Measurements from ENCODE around the gene NOTCH1. TPM values are rescaled to one million over a fixed set of nuclear protein-coding genes. Genes with fewer than 3 reads are reported as not detected.

The NOTCH1 gene
- total RNA-seq, 2 donors from 2014 or later, result 49.3 to 99.4 TPM

DNA sequence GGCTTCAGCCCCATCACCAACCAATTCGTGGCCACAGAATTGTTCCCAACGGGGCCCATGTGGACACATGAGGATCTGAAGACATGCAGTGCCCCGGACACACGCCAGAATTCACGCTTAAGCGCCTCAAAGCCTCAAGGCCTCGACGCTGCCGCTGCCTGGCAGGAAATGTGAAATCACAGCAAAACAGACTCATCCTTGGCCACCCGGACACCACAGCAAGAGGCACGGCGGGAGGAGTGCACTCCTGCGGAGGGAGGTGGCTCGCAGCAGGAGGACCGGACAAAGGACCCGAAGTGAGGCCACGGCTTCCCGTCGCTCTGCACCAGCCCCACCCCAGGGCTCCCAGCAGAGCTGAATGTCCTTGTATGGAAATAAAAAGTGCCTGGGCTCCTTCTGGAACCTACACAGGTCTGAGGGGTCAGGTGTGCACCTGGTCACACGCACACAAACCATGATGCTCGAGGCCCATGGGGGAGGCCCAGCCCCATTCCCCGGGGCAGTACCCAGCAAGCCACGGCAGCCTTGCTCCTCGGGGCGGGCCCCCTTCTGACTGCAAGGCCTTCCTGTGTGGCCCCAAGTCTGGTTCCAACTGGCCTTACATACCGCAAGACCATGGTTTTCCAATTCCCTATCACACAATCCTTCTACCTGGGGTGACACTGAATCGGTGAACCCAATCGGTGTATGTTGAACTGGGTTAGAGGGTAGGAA is 73.1 kb downstream of the NOTCH1 start:
- no peak overlapping the region for H3K4me3 ChIP-seq
- H3K9ac ChIP-seq (ENCODE audit: low read depth in 2 of 2, low read length in 2 of 2), result no peak overlapping the region
- H3K36me3 ChIP-seq, result peaks cover 47% of the 10 kb centered on the region
- TF ChIP-seq, protein P1, sequence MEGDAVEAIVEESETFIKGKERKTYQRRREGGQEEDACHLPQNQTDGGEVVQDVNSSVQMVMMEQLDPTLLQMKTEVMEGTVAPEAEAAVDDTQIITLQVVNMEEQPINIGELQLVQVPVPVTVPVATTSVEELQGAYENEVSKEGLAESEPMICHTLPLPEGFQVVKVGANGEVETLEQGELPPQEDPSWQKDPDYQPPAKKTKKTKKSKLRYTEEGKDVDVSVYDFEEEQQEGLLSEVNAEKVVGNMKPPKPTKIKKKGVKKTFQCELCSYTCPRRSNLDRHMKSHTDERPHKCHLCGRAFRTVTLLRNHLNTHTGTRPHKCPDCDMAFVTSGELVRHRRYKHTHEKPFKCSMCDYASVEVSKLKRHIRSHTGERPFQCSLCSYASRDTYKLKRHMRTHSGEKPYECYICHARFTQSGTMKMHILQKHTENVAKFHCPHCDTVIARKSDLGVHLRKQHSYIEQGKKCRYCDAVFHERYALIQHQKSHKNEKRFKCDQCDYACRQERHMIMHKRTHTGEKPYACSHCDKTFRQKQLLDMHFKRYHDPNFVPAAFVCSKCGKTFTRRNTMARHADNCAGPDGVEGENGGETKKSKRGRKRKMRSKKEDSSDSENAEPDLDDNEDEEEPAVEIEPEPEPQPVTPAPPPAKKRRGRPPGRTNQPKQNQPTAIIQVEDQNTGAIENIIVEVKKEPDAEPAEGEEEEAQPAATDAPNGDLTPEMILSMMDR (IDR thresholded peaks at IDR 0.05), result no peak
- H3K4me1 ChIP-seq, result no peaks in the 10 kb centered on the region
- no peak for DNase-seq
- no peaks in the 10 kb centered on the region for H3K9me3 ChIP-seq
- H3K27ac ChIP-seq, result no peak overlapping the region
- H3K27me3 ChIP-seq, result no peaks in the 10 kb centered on the region
- intact Hi-C loops (cut with DNase I), result no loop called here

DNA sequence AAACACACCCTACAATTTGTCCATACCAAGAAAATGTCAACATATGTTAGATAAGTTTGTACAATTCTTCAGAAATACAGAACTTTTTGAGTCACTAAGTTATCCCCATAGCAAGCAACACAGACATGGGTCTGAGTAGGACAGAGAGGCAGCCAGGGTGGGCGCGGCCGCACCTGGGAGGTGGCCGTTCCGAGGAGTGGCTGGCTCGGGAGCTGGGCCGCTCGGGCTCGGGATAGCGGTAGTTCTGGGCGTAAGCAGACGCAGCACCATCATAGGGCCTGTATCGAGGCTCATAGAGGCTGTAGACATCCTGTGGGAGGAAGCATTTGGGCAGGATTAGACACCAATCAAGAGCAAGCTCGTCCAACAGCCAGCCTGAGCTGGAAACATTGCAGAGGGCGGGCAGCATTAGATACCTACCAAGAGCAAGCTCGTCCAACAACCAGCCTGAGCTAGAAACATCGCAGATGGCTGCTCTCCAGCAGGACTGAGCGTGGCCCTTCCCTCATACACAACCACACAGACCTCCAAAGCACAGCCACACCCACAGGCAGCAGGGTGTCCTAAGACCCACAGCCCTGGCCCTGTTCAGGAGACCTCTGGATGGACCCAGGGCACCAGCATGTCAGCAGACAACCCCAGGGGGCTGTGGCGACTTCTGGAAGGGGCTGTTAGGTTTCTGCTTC is 73.9 kb downstream of the NOTCH1 start:
- peaks cover 42% of the 10 kb centered on the region for H3K36me3 ChIP-seq
- H3K27ac ChIP-seq, result no peak overlapping the region
- intact Hi-C loops (cut with DNase I), result no loop called here
- H3K4me3 ChIP-seq, result no peak overlapping the region
- no peak for DNase-seq
- no peaks in the 10 kb centered on the region for H3K9me3 ChIP-seq
- no peaks in the 10 kb centered on the region for H3K4me1 ChIP-seq
- no peak overlapping the region for H3K9ac ChIP-seq (ENCODE audit: low read depth in 2 of 2, low read length in 2 of 2)
- TF ChIP-seq, protein P1 (IDR thresholded peaks at IDR 0.05), result no peak
- H3K27me3 ChIP-seq, result no peaks in the 10 kb centered on the region

DNA sequence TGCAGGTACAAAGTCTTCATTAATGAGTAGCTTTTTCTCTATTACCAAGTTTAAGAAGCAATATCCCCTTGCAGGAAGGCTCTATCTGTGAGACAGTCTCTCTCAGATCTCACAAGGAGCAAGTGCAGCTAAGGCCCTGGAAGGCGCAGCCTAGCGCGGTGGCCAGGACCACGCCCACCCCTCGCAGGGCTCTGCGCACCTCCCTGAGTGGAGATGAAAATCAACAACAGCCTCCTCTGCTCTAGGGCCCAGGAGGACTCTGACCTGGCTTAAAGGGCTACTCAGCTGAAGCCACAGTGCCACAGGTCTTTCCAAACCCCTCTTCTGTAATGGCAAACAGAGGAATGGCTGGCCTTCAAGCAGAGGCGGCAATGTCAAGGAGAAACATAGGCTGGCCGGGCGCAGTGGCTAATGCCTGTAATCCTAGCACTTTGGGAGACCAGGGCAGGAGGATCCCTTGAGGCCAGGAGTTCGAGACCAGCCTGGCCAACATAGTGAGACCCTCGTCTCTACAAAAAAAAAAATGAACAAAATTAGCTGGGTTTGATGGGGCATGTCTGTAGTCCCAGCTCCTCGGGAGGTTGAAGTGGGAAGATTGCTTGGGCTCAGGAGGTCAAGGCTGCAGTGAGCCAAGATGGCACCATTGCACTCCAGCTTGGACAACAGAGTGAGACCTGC is 74.9 kb downstream of the NOTCH1 start:
- TF ChIP-seq, protein P1 (IDR thresholded peaks at IDR 0.05), result no peak
- Histone ChIP-seq H3K27ac (no peak overlapping the region), H3K27me3 (no peaks in the 10 kb centered on the region), H3K9me3 (no peaks in the 10 kb centered on the region), H3K4me1 (no peaks in the 10 kb centered on the region), H3K9ac (ENCODE audit: low read depth in 2 of 2, low read length in 2 of 2) (no peak overlapping the region), H3K4me3 (no peak overlapping the region), H3K36me3 (peaks cover 47% of the 10 kb centered on the region)
- intact Hi-C loops (cut with DNase I), result no loop called here
- DNase-seq, result no peak

DNA sequence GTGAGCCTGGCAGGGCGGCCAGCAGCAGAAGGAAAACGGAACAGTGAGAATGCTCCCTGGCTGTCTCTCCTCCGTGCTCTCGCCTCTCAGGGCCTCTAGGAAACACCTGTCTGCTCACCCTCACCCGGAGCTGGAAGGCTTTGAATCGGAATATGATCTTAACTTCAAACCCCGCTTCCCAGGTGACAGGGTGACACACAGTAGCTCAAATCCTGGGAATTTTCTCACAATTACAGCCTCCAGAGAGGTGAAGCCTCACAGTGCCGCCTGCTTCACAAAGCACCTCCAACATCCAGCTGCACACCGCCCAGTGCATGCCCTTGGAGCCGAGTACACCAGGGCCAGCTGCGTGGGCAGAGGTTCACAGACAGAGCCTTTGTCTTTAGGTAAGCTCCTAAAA is 75.5 kb downstream of the NOTCH1 start:
- H3K27me3 ChIP-seq, result no peaks in the 10 kb centered on the region
- TF ChIP-seq, protein P1 (IDR thresholded peaks at IDR 0.05), result no peak
- H3K4me1 ChIP-seq, result no peaks in the 10 kb centered on the region
- no peak overlapping the region for H3K9ac ChIP-seq (ENCODE audit: low read depth in 2 of 2, low read length in 2 of 2)
- peaks cover 47% of the 10 kb centered on the region for H3K36me3 ChIP-seq
- no peak for DNase-seq
- H3K4me3 ChIP-seq, result no peak overlapping the region
- H3K27ac ChIP-seq, result no peak overlapping the region
- intact Hi-C loops (cut with DNase I), result no loop called here
- H3K9me3 ChIP-seq, result no peaks in the 10 kb centered on the region

DNA sequence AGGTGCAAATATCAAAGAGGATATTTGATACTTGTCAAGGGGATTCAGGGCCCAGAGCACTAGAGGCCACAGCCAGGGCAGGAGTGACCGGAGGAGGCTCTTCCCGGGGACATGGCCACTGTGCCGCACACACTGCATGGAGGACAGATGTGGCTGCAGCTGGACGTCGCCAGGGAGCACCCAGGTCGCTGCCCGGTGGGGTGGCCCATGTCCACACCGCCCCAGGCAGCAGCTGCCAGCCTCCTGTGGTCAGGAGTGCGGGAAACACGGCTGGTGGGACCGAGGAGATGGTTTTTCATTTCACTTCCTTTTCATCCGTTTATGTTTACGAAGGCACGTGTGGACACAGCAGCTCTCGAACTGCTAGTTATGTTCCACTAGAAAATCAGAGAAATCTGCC is 78.1 kb downstream of the NOTCH1 start:
- no peak for DNase-seq
- H3K9ac ChIP-seq (ENCODE audit: low read depth in 2 of 2, low read length in 2 of 2), result no peak overlapping the region
- no peaks in the 10 kb centered on the region for H3K4me1 ChIP-seq
- TF ChIP-seq, protein P1 (IDR thresholded peaks at IDR 0.05), result no peak
- peaks cover 44% of the 10 kb centered on the region for H3K36me3 ChIP-seq
- H3K4me3 ChIP-seq, result no peak overlapping the region
- no peak overlapping the region for H3K27ac ChIP-seq
- intact Hi-C loops (cut with DNase I), result no loop called here
- no peaks in the 10 kb centered on the region for H3K27me3 ChIP-seq
- no peaks in the 10 kb centered on the region for H3K9me3 ChIP-seq

All from colonic mucosa (tissue), 4 donors.